Jurkat, Clone E6-1 (cell line): ENCODE measurements around the gene UNC5C.

Experiments
- DNase-seq: peaks from one replicate; pipeline ENCODE4 v3.0.0-alpha.2; 2011; ENCODE audit warnings: low read depth, low spot score
- H3K4me3 ChIP-seq: 2 replicates; pipeline ENCODE4 v1.5.1; 2011; ENCODE audit warnings: mild to moderate bottlenecking, low read length, control low read depth, moderate library complexity

Gene UNC5C

DNA sequence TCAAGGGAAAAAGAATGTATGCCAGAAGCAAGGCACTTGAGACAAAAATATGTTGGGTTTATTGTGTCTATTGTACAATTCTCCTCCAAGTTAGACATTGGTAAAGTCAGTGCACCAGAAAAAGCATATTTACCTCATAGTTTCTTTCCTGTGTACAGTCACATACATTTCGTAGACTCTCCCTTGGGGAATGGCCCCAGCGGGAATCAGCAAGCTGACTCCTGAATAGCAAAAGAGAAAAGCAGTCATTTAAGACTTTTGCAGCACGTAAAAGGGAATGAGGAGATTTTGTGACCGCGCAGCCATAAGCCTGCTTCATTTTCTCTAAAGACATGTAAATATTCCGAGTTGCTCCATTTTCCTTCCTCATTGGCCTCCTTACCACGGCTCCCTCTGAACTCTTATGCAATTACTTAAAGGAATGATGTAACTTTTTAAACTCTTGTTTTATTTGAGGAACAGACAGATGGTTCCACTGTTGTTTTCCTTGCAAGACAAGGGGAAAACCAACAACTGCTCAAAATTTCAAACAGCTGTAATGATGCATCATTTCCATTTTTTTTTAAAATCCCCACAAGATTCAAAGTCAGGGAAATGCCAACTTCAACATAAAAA lies 332.7 kb downstream of the UNC5C start:
- H3K4me3 ChIP-seq: no peak overlapping the region
- DNase-seq: no peak

DNA sequence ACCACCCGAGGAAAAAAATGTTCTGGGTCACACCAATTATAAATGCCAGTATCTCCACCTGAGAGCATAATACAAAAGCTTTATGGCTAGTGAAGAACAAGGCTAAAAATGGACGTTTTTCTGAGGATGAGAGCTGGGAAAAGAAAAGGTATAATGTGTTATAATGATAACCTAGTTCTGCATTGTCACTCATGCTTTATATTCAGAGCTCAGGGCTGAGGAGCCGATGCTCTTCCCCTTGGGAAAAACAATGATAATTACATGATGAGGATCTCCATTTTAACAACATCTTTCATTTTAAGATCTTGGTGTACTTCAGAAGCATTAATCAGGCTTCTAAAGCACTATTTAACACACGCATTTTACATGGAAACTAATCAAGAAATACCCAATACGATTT lies 333.7 kb downstream of the UNC5C start:
- no peak overlapping the region for H3K4me3 ChIP-seq
- DNase-seq: no peak

DNA sequence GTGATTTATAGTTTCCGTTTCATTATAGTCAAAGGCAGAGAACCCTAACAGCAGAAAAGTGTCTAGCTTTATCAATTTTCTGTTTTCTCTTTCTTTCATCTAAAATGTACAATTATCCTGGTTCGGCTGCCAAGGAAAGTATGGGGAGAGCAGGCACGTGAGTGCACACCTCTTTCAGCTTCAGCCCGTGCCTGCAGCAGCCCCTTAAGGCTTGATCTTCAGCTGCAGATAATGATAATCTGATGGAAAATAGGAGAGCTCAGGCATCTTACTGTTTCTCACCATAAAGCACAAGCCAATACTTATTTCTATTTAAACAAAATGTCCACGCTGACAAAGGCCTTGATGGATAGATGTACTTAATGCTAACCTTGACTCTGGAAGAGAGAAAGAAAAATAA lies 334.4 kb downstream of the UNC5C start:
- no peak overlapping the region for H3K4me3 ChIP-seq
- no peak for DNase-seq

DNA sequence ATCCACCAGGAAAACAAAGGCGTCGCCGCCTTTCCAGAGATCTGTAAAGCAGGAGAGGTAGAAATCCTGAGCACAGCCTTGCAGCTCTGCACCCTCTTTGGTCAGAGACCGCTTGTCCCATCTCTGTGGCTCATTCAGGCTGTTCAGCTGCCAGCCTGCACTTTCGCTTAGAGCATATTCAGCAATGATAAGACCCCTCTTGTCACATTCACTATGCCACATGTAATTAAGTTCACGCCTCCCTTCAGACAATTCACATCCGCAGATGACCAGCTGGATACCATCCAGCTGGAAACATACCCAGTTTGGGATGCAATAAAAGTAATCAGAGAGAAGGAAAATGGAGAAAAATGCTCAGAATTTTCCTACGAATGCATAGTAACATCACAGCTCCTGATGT lies 335.4 kb downstream of the UNC5C start:
- no peak overlapping the region for H3K4me3 ChIP-seq
- DNase-seq: no peak

DNA sequence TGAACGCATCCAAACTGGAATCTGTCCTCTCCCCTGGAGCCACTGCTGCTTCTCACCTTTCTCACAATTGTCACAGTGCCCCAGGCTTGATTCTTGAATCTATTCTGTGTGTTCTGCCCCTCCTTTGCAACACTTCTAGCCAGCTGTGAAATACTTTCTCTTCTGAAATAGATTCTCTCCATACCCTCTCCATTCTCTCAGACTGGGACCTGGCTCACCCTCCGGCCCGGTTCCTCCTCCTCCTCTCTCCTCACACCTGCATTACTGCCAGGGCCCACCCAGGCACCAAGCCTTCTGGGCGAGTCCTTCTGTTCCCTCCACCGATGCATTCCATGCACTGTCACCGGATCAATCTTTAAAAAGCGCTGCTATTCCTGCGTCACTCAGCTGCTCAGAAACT lies 336.1 kb downstream of the UNC5C start:
- no peak for DNase-seq
- H3K4me3 ChIP-seq: no peak overlapping the region

DNA sequence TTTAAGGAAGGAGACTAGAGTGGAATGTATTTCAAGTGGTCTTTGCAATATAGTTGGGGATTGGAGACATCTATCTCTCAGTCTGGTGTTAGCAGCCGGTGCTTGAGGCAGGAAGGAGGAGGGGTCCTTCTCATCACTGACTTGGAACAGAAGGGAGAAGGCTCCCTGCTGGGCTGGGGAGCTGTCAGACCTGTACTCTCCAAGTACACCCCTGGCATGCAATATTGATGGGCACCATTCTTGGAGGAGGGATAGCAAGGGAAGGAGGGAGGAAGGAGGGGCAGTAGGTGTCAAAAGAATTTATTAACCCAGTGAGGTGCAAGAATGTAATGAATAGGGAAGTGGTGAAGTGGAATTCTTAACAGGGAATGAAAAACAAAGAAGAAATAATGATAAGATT lies 338.8 kb downstream of the UNC5C start:
- DNase-seq: no peak
- H3K4me3 ChIP-seq: no peak overlapping the region

DNA sequence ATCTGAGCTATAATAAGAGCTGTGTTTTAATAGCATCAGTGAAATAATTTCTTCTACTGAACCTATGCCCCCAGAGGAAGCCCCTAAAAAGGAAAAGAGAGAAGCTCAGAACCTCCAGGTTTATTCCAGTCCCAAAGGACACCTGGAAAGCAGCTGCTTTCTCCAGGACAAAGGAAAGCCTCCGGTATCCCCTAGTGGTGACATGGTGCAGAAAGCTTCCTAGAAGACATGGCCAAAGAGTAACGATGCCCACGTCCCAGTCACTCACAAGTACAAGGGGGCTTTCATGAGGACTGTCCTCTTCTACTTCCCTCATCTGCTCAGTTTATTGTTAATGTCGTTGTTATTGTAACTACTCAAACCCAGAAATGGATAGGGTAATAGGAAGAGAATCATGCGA lies 343.9 kb downstream of the UNC5C start:
- no peak overlapping the region for H3K4me3 ChIP-seq
- no peak for DNase-seq

DNA sequence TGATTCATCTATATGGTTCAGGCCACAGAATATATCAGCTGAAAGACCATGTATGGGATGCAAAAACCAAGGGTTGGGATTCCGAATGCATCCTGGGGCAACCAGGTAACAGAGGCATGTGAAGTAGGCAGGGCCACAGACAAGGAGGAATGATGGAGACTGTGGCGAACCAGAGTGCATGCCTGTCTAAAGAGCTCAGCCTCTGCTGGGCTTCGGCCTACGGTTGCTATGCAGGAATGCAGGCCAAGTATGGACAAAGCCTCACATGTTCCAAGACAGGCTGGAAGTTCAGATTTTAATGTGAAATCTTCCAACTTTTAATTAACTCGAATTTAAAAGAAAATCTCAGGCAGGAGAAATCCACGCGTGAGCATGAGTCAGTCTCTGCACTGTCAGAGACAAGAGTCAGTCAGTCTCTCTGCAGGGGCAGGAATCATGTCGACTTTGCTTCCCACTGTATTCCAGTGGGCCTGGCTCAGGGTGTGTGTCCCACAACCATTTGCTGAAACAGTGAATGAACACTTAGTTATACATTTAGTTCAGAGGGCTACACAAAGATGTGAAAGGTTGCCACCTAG lies 344.4 kb downstream of the UNC5C start:
- no peak overlapping the region for H3K4me3 ChIP-seq
- no peak for DNase-seq

DNA sequence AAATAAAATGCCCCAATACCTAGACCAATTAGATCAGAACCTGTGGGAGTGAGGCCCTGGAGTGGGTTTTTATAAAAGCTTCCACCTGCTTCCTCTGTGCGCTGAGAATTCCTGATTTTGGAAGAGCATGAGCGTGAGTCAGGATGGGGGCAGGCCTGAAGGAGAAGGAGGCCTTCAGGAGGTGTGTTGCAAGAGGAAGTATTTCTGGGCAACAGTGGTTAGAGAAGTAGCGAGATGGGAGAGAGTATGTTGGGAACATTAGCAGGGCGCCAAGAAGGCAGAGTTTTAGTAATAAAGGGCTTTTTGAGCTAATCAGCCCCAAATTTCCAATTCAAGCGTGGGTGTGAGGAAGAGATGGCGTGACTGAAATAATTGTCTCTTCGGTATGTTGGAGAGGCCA lies 349.8 kb downstream of the UNC5C start:
- H3K4me3 ChIP-seq: no peak overlapping the region
- DNase-seq: no peak

DNA sequence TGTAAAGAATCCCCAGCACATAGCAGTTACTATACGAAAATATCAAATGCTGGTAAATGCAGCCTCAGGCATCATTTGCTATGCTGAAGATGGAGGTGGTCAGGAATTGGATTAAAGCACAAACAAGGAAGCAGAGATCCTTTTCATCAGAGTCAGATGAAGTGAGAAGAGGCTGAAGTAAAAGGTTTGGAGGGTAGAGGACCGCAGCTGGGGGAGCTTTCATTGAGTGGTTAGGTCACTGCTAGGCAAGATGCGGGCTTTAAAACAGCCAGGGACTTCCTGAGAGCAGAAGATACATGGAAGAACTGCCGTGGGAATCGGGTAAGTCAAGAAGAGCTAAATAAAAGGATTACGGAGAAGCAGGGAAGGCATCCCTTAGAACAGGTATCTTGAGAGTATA lies 351.4 kb downstream of the UNC5C start:
- no peak overlapping the region for H3K4me3 ChIP-seq
- no peak for DNase-seq

DNA sequence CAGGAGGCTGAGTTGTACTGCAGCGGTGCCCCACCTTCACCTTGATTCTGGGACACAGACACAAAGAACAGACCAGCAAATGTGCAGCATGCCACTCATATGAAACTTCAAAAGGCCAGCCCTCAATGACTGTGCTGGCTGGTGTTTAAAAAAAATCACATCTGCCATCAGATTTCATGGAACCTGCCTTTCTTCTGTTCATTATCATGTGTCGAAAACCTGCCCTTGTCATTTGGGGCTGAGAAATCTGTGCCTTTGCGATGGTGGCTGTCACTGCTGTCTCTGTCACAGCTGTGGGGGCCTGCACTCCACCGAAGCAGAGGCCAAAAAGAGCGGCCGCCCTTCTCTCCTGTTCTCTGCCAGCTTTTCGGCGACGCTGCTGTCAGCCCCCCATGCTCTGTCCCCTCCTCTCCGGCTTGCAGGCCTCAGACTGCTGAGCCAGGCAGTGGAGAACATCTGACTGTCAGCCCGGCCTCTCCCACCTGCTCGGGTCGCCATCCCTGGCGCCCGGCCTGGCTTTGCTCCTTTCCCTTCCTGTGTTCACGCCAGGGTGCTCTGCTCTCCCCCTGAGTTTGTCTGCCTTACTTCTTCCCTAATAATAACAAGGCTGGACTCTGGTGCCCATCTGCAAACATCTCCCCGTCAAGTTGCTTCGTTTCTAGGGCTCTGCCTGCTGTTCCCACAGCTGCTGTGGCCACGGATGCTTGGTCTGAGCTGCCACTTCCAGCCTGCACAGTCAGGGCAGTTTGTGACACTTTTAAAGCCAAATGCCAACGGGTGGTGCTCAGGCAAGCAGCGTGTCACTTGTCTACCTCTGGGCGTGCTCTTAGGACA lies 355.2 kb downstream of the UNC5C start:
- no peak for DNase-seq
- H3K4me3 ChIP-seq: no peak overlapping the region

DNA sequence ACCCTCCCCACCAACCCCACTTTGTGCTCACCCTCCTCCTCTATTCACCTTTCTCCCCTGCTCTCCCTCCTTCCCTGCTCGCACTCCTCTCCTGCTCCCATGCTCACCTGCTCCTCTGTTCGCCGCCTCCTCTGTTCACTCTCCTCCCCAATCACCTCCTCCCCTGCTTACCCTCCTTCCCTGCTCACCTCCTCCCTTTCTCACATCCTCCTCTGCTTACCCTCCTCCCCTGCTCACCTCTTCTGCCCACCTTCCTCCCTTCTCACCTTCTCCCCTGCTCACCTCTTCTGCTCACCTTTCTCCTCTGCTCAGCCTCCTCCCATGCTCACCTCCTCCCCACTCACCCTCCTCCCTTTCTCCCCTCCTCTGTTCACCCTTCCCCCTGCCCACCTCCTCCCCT lies 357.2 kb downstream of the UNC5C start:
- DNase-seq: no peak
- no peak overlapping the region for H3K4me3 ChIP-seq

DNA sequence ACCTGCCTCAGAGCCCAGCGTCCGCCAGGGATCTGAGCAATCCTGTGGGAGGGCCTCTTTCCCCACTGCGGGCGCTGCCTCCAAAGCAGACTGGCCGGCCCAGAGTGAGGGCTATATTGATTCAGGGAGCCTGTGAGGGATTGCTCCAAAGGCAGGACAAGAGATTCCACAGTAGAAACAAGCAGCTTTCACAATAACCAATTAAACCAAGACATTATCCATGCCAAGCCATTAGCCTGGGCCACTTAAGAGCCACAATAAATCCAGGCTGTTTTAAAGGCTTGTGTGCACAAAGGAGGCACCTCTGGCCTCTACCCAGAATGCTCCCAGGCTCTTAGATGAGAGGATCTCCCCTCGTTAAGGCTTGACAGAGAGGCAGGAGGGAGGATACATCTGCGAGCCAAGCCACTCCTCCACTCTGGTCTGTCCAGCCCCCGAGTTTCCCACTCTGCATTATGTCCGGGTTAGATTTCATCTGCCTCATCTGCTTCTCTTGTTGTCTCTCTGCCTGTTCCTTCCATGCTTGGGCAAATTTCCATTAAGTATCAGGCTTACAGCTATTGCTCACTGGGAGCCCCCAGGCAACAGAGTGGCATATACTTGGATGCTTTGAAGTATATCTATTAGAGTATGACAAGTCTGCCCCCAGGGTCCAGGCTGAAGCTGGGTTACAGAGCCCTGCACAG lies 357.9 kb downstream of the UNC5C start:
- no peak for DNase-seq

DNA sequence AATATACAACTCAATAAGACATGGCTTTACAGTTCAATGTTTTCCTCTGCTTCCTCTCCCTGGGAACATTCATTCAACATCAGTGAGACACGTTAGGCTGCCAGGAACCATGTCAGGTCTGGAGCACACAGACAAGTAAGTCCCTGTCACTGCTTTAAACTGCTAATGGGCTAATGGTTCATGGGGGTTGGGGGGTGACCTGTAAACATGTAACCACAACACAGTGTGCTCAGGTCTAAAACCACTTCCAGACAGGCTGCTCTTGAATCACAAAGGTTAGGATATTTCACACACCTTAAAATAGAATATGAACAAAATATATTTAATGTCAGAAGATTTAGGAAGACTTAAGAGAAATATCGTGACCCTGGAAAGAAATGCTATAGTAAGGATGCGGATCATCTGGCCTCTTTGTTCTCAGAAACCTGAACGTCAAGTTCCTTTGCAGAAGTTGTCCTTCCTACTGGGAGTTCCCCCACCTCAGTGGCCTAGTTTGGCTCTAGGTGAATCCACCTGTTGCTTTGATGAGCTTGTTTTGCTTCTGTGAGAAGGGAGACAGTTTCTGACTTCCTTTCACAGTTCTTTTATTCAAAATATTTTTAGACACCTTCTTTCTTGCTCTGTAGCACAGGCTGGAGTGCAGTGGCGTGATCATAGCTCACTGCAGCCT lies 359.9 kb downstream of the UNC5C start:
- H3K4me3 ChIP-seq: no peak overlapping the region
- DNase-seq: no peak

More for the DNA sequence above, 357.9 kb downstream of the UNC5C start:
- H3K4me3 ChIP-seq: no peak overlapping the region

DNA sequence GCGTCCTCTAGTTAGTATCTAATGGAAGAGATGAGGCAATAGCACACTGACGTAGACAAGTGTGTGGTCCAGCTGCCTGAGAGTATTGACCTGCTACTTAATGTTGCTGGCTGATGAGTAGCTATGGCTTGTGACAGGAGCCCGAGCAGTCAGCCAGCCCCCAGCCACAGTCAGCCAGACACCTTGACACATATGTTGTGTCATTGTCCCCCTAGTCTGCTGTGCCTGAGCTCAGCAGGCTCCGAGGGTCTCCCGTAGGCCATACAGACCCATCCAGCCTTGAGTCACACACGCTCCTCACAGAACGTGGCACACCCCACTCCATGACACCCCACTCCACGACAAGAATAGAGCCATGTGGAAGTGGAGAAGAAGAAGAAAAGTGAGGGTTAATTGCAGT lies 362.1 kb downstream of the UNC5C start:
- H3K4me3 ChIP-seq: no peak overlapping the region
- DNase-seq: no peak

DNA sequence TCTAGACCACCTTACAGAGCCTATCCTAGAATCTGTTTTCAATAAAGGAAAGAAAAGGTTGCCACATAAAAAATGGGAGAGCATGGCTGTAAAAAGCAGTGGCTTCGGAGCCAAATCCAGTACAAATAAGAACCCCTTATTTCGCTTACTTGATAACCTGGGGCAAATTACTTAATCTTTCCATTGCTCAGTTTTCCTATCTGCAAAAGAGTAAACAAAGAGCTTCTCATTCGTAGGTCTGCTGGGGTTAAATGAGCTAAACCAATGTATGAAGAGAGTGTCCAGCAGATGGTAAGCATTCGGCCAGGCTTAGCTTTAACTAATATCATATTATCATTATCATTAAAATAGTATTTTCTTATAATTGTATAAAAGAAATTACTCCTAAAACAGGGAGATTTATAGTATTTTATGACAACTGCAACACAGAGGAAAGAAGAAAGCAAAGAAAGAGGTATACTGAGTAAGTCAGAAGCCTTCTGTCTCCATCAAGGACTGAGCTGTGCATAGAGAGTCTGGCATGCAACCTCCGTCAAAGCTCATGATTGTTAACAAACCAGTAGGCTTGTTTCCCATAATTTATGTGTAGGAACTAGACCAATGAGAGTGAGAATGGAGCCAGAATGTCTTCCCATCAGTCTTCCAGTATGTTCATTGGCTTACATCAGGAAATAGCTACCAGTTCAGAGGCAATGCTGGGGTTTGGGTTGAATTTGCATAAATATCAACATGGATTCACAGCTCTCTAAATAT lies 364.9 kb downstream of the UNC5C start:
- DNase-seq: no peak

DNA sequence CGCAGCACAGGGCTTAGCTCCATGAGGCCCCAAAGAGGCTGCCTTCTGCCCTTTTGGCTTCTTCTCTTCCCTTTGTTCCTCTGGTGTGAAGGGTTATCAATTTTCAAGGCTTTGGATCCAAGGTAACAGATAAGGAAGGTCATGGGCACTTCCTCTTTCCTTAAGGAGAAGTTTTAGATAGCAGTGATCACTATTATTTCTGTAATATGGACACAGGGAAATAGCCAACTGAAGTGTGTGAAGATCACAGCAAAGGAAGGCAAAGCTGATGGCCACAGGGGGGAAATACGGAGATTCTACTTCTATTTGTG lies 366.8 kb downstream of the UNC5C start:
- no peak for DNase-seq

More for the DNA sequence above, 364.9 kb downstream of the UNC5C start:
- no peak overlapping the region for H3K4me3 ChIP-seq

DNA sequence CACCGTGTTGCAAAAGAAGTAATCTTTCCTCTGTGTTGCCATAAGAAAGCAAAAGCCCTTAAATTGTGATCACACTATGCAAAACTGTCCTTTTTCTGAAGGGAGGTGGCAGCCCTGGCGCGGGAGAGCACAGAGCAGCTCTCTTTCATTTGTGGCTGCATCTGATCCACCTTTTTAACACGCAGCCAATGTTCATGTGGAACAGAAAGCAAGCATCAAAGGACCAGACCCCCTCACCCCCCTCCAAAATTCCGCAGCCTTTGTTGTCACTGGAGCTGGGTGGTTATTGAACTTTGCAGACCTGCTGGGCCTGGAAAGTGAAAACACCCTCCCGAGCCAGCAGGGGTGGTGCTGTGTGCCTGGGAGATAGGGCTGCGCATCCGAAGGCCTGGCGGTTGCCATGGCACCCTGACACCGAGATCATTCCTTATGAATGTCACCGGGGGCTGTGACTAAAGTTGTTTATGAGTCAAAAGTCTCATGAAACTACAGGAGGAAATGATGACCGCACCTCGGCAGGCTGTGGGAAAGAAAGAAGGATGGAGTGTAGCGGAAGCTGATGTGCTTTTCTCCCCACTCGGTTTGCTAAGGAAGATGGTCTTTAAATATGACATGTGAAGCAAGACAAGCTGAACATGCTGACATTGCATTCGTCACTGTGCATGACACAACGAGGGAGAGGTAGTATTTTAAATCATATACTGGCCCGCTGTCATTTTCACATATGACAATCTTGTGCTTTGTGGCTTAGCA lies 367.4 kb downstream of the UNC5C start:
- H3K4me3 ChIP-seq: no peak overlapping the region
- DNase-seq: no peak

More for the DNA sequence above, 366.8 kb downstream of the UNC5C start:
- no peak overlapping the region for H3K4me3 ChIP-seq
